Natural killer cell treated with Interleukin-12 subunit alpha and Interleukin-12 subunit beta and Interleukin-15 and Interleukin-18, amount 100 ng/mL, for 72 hours (primary cell): ENCODE results near the gene RAPGEF4. TPM values are rescaled to one million over a fixed set of nuclear protein-coding genes. Genes with fewer than 3 reads are reported as not detected.
A peak's percentile ranks its signal among the peaks of the same experiment; 100 is the strongest.

Experiments
- ATAC-seq, 2 donors: fragments of 150-1000 bp; cut with Tn5 transposase in 1 of 2; sonication (Bioruptor Pico), chemical (Tn5 transposase) in 1 of 2; 2 replicates each; pipeline ENCODE4 v1.10.0; 2021
- DNase-seq: peaks from one replicate; pipeline ENCODE4 v3.0.0; 2022; ENCODE audit warnings: low spot score
- H3K27ac Mint-ChIP-seq, 2 donors: 1 replicate in 1 of 2; 2 replicates in 1 of 2; pipeline ENCODE4 v1.8.0; 2022; ENCODE audit warnings: mixed read lengths in 2 of 2, mild to moderate bottlenecking in 1 of 2, moderate library complexity in 1 of 2
- H3K27me3 Mint-ChIP-seq, 2 donors: 1 replicate in 1 of 2; 2 replicates in 1 of 2; pipeline ENCODE4 v1.8.0; 2022; ENCODE audit warnings: mixed read lengths in 2 of 2
- H3K36me3 Mint-ChIP-seq: one replicate; pipeline ENCODE4 v1.8.0; 2022; ENCODE audit warnings: mixed read lengths
- H3K4me1 Mint-ChIP-seq, 2 donors: 1 replicate in 1 of 2; 2 replicates in 1 of 2; pipeline ENCODE4 v1.8.0; 2022; ENCODE audit warnings: low read depth in 2 of 2, mixed read lengths in 2 of 2, mild to moderate bottlenecking in 1 of 2
- H3K4me3 Mint-ChIP-seq: one replicate; pipeline ENCODE4 v1.8.0; 2022; ENCODE audit warnings: mixed read lengths
- H3K9me3 Mint-ChIP-seq: 2 replicates; pipeline ENCODE4 v1.8.0; 2022; ENCODE audit warnings: mixed read lengths
- total RNA-seq, 2 donors: library from RNA; stranded (reverse); gene quantifications; one replicate each; pipeline ENCODE4 v1.2.3, GENCODE V29; 2022

RAPGEF4 gene
- total RNA-seq, 2 donors from 2014 or later = 0.43 TPM; not detected in 1

- no peak for ATAC-seq
- Mint-ChIP-seq H3K27ac (no peak overlapping the region), H3K4me3 (no peak overlapping the region), H3K36me3 (no peaks in the 10 kb centered on the region), H3K9me3 (no peaks in the 10 kb centered on the region), H3K27me3 (peaks cover 3 to 5% of the 10 kb centered on the region in 2 donors), H3K4me1 (no peaks in the 10 kb centered on the region)
- no peak for DNase-seq
These were observed 148.7 kb downstream of the RAPGEF4 start for GRCh38 chr2:172884336-172884735.

DNA sequence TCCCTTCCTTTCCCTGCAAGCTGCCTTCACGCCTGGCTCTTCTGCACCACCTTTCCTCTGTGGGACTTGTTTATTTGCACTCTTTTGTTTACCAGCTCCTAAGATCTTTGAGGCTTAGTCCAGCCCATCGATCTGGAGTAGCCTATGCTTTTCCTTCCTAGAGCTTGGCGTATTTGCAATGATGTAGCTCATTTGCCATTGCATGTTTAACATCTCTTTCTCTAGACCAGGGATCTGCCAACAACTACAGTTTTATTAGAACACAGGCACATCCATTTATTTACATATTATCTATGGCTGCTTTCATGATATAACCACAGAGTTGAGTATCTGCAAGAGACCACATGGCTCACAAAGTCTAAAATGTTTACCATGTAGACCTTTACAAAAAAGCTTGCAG is 150.4 kb downstream of the RAPGEF4 start:
- no peaks in the 10 kb centered on the region for H3K36me3 Mint-ChIP-seq
- ATAC-seq (no peak), DNase-seq (no peak)
- H3K4me1 Mint-ChIP-seq = no peaks in the 10 kb centered on the region
- H3K9me3 Mint-ChIP-seq = no peaks in the 10 kb centered on the region
- no peak overlapping the region for H3K4me3 Mint-ChIP-seq
- H3K27me3 Mint-ChIP-seq = peaks cover 10 to 12% of the 10 kb centered on the region in 2 donors
- no peak overlapping the region for H3K27ac Mint-ChIP-seq

DNA sequence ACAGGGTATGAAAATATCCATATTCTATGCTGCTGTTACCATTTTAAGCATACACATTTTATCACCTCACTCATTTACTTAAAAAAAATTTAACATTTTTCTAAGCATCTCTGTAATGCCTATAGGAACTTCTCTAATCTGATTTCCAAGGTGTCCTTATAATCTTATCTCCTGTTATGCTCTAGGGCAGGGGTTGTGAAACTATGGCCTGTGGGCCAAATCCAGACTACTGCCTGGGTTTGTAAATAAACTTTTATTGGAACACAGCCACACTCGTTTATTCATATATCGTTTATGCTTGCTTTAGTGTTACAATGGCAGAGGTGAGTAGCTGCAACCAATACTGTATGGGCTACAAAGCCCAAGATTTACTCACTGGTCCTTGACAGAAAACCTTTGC is 151.6 kb downstream of the RAPGEF4 start:
- H3K9me3 Mint-ChIP-seq = no peaks in the 10 kb centered on the region
- no peak for DNase-seq
- no peaks in the 10 kb centered on the region for H3K36me3 Mint-ChIP-seq
- H3K4me1 Mint-ChIP-seq = no peaks in the 10 kb centered on the region
- H3K27ac Mint-ChIP-seq = no peak overlapping the region
- peaks cover 12 to 14% of the 10 kb centered on the region in 2 donors for H3K27me3 Mint-ChIP-seq
- H3K4me3 Mint-ChIP-seq = no peak overlapping the region
- no peak for ATAC-seq

DNA sequence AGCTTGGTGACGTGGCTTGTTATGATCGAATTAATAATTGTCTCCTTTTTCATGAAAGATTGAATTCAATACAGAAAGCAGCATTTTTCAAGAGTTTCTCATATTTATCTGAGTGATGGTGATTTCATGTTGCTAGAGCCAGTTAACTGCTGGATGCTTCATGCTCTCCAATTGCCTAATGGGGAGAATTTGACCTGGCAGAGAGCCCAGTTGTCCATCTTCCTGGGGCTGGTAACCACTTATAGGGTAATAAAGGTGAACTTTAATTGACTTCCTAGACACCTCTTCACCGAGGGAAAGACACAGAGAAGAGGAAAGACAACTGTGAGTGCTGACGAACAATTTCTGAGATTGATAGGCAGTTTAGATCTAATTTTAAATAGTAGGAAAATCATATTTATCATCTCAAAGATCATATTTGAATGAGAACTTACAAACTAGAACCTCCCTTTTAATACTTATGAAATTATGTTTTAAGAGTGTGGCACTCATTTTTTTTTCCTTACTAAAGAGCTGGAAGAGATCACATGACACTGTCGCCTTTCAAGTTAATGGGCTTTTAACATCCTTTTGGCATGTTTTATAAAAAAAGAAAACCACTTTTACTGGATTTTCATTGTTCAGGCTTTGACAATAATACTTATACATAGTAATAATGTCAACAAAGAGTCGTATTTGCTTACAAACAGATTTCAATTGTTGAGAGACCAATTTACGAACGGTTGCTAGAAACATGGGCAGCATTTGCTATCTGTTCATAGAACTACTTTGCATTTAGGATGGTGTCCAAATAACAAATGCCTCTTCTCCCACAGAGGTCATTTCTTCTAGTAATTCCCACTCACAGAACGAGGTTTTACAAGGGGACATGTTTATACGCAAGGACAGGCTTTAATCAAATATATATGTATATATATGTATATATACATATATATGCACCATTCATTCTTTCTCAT is 153.3 kb downstream of the RAPGEF4 start:
- Mint-ChIP-seq H3K27me3 (peaks cover 16 to 17% of the 10 kb centered on the region in 2 donors), H3K27ac (no peak overlapping the region), H3K4me1 (no peaks in the 10 kb centered on the region), H3K9me3 (no peaks in the 10 kb centered on the region), H3K4me3 (no peak overlapping the region), H3K36me3 (no peaks in the 10 kb centered on the region)
- ATAC-seq (no peak), DNase-seq (no peak)

DNA sequence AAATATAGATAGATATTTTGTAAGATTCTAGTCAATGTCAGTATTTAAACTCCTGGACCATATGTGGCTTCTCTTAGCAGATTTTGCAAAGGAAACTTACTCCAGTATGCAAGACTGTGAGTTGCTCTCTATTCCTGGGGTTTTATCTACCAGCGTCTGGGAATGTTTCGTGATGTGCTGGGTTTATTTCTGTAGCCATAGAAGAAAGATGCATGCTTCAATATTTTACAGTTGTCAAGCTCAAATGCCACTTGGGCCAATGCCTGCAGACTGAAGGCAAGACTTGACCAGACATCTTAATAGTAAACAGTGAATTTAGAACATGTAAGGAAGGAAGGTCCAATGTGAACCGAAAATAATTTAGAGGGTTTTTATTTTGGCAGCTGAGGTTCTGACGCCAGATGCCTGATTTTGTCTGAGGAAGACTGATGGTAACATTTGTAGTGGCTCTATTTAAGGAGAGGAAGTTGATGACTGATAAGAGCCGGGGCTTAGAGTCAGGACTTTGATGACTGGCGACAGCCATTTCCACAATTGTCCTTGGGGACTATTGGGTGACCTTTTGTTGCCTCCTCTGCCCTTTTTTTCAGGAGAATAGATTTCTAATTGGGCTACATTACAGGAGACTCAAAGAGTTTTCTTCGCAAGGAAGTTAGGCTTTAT is 154.3 kb downstream of the RAPGEF4 start:
- Mint-ChIP-seq H3K27ac (no peak overlapping the region), H3K4me1 (no peaks in the 10 kb centered on the region), H3K27me3 (peaks cover 19 to 26% of the 10 kb centered on the region in 2 donors), H3K4me3 (no peak overlapping the region), H3K9me3 (no peaks in the 10 kb centered on the region), H3K36me3 (no peaks in the 10 kb centered on the region)
- no peak for DNase-seq
- ATAC-seq = no peak

GRCh38 chr2:172893111-172893510 is 157.5 kb downstream of the RAPGEF4 start:
- no peak overlapping the region for H3K4me3 Mint-ChIP-seq
- H3K36me3 Mint-ChIP-seq = no peaks in the 10 kb centered on the region
- H3K27ac Mint-ChIP-seq = no peak overlapping the region
- peaks cover 26 to 45% of the 10 kb centered on the region in 2 donors for H3K27me3 Mint-ChIP-seq
- DNase-seq (no peak), ATAC-seq (no peak)
- H3K4me1 Mint-ChIP-seq = no peaks in the 10 kb centered on the region
- no peaks in the 10 kb centered on the region for H3K9me3 Mint-ChIP-seq

- Mint-ChIP-seq H3K27me3 (peaks cover 26 to 46% of the 10 kb centered on the region in 2 donors), H3K36me3 (no peaks in the 10 kb centered on the region), H3K4me1 (no peaks in the 10 kb centered on the region), H3K9me3 (no peaks in the 10 kb centered on the region), H3K27ac (no peak overlapping the region), H3K4me3 (no peak overlapping the region)
- ATAC-seq (no peak), DNase-seq (no peak)
These were observed 158.0 kb downstream of the RAPGEF4 start for GRCh38 chr2:172893671-172894070.

DNA sequence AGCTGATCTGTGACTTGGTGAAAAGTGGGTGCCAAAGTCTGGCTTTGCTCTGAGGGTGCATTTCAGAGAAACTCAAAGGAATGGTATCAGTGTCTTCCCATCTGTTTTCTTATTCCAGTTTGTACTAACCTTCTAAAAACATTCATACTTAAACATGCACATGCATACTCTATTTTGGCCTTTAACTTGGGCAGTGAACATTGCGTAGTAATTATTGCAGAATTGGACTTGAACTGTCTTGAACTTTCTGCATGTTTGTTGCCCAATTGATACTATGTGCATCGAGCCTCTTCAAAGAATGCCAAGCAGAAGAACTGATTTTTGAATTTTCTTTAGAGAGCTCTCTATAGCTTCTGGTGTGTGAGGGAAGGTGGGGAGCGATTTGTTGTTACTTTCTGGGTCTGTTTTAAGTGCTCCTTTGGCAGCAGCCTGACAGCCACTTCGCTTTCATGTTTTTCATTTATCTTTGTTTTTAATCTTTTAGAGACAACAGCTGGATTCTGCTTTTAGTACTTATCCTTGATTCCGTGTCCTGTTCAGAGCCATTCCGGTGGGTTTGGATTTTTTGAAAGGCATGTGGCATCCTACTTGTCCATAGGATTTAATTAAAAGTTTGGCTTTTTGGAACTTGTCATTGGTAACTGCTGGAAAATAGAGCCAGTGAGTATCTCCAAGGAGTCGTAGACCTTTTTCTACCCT is 159.2 kb downstream of the RAPGEF4 start:
- ATAC-seq (no peak), DNase-seq (no peak)
- H3K27ac Mint-ChIP-seq = no peak overlapping the region
- no peaks in the 10 kb centered on the region for H3K4me1 Mint-ChIP-seq
- H3K36me3 Mint-ChIP-seq = no peaks in the 10 kb centered on the region
- no peaks in the 10 kb centered on the region for H3K9me3 Mint-ChIP-seq
- H3K27me3 Mint-ChIP-seq = peaks cover 28 to 53% of the 10 kb centered on the region in 2 donors
- H3K4me3 Mint-ChIP-seq = no peak overlapping the region

DNA sequence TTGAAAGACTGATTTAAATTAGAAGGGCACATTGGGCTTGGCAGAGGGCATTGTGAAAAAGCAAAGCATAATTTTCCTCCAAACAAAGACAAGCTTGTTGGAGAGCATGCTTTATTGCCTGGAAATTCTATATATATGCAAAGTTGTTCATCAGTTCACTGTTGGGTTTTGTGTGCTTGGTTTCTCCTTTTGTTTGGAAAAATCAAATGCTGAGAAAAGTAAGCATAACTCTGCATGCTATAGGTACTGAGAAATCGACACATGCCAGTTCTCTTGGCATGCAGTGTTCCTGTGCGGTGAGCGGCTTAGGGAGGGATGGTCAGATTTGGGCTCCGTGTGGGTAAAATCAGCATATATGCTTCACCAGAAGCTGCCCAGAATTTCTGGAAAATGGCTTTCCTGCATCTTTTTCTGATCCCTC is 161.0 kb downstream of the RAPGEF4 start:
- H3K36me3 Mint-ChIP-seq = no peaks in the 10 kb centered on the region
- DNase-seq (no peak), ATAC-seq (no peak)
- no peak overlapping the region for H3K4me3 Mint-ChIP-seq
- peaks cover 25 to 55% of the 10 kb centered on the region in 2 donors for H3K27me3 Mint-ChIP-seq
- no peaks in the 10 kb centered on the region for H3K9me3 Mint-ChIP-seq
- no peak overlapping the region for H3K27ac Mint-ChIP-seq
- H3K4me1 Mint-ChIP-seq = no peaks in the 10 kb centered on the region

DNA sequence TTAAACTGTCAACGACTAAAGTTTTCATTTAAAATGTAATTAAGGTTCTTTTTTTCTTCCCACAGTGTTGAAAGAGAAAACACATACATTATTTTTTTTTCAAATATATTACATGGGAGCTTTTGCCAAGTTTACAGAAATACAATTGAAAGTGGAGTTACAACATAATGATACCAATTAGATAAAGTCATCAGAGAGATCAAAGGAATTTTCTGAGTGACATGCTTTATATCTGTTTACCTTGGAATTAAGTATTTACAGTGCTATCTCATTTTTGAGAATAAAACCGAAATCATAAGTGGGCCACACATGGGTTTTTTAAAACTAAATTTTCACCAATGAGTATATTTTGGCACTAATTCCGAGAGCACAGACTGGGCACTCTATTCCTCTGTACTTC is 165.2 kb downstream of the RAPGEF4 start:
- H3K9me3 Mint-ChIP-seq = no peaks in the 10 kb centered on the region
- H3K36me3 Mint-ChIP-seq = no peaks in the 10 kb centered on the region
- no peak overlapping the region for H3K27ac Mint-ChIP-seq
- no peaks in the 10 kb centered on the region for H3K4me1 Mint-ChIP-seq
- DNase-seq (no peak), ATAC-seq (no peak)
- peaks cover 25 to 34% of the 10 kb centered on the region in 2 donors for H3K27me3 Mint-ChIP-seq
- no peak overlapping the region for H3K4me3 Mint-ChIP-seq

DNA sequence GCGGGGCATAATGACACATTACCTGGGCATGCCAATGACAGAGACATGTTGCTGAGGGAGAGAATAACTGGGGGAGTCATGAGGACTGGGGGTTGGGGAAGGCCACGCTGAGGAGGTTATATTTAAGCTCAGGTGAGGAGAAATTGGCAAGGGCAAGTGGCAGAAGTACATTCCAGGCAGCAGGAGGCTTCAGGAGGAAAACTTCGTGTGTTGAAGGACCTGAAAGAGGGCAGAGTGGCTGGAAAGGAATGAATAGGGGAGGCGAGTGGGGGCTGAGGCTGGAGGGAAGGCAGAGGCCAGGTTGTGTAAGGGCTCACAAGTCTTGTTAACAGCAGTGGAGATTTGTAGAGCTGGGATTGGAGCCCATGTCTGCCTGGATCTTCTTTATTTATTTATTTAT is 166.3 kb downstream of the RAPGEF4 start:
- no peak for DNase-seq
- ATAC-seq = no peak
- no peaks in the 10 kb centered on the region for H3K4me1 Mint-ChIP-seq
- peaks cover 24 to 32% of the 10 kb centered on the region in 2 donors for H3K27me3 Mint-ChIP-seq
- H3K4me3 Mint-ChIP-seq = no peak overlapping the region
- H3K36me3 Mint-ChIP-seq = no peaks in the 10 kb centered on the region
- no peak overlapping the region for H3K27ac Mint-ChIP-seq
- H3K9me3 Mint-ChIP-seq = no peaks in the 10 kb centered on the region

DNA sequence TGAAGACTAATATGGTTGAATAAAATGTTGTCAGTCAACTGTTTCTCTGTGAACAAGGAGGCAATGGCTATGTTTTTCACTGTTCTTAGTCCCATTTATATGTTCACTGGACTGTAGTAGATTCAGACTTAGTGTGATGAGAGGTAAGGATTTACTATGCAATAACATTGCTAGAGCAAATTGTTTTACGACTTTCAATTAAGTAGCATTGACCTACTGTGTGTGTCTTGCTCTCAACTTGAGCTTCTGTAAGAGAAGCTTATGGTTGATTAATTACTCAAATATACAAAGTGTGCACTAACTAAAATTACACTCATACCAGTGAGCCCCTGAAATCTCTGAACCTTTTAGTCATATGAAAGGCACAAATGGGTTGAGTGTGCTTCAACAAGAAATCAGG is 168.6 kb downstream of the RAPGEF4 start:
- Mint-ChIP-seq H3K27me3 (peaks cover 18 to 19% of the 10 kb centered on the region in 2 donors), H3K4me3 (no peak overlapping the region), H3K9me3 (no peaks in the 10 kb centered on the region), H3K36me3 (no peaks in the 10 kb centered on the region), H3K4me1 (no peaks in the 10 kb centered on the region), H3K27ac (no peak overlapping the region)
- ATAC-seq (no peak), DNase-seq (no peak)

- DNase-seq (no peak), ATAC-seq (peak in 1 of 2 donors; percentile 20)
- Mint-ChIP-seq H3K27me3 (peaks cover 8 to 13% of the 10 kb centered on the region in 2 donors), H3K27ac (no peak overlapping the region), H3K9me3 (no peaks in the 10 kb centered on the region), H3K4me1 (no peaks in the 10 kb centered on the region), H3K36me3 (no peaks in the 10 kb centered on the region), H3K4me3 (no peak overlapping the region)
These were observed 170.5 kb downstream of the RAPGEF4 start for GRCh38 chr2:172905937-172906811.
